SK-N-MC (cell line): ENCODE measurements around the gene FOXP3.
A peak's percentile ranks its signal among the peaks of the same experiment; 100 is the strongest.
"Not testable (repeated sequence)": the region's sequence is repeated elsewhere in the genome, so short reads cannot be mapped to it uniquely, and the experiment has no call there.

ENCODE experiments used
- DNase-seq: peaks from one replicate; pipeline ENCODE4 v3.0.0-alpha.2; 2011; ENCODE audit warnings: low read depth, low spot score
- H3K27ac ChIP-seq: fragments of 200-600 bp; sonication (generic); 2 replicates; pipeline ENCODE4 v1.5.1; 2016; ENCODE audit warnings: mixed run types
- H3K36me3 ChIP-seq: fragments of 200-600 bp; sonication (generic); 2 replicates; pipeline ENCODE4 v1.6.1; 2017; ENCODE audit warnings: antibody characterized with exemption, low read length, mixed read lengths; ENCODE audit not compliant: insufficient read depth
- H3K4me3 ChIP-seq: fragments of 200-600 bp; sonication (generic); 2 replicates; pipeline ENCODE4 v1.5.1; 2016
- H3K9ac ChIP-seq: fragments of 200-600 bp; sonication (generic); 2 replicates; pipeline ENCODE4 v1.8.0; 2017; ENCODE audit warnings: mixed run types, mixed read lengths; ENCODE audit not compliant: insufficient read length
- H3K9me3 ChIP-seq: fragments of 200-600 bp; sonication (generic); 2 replicates; pipeline ENCODE4 v1.6.1; 2017; ENCODE audit warnings: low read depth, mild to moderate bottlenecking, antibody characterized with exemption, low read length, moderate library complexity, mixed read lengths
- EZH2 ChIP-seq: fragments of 200-600 bp; sonication (generic); IDR thresholded peaks from one replicate; pipeline ENCODE4 v1.6.1; 2017; ENCODE audit warnings: antibody characterized with exemption
- FOXP2 ChIP-seq: optimal IDR thresholded peaks from 2 replicates; pipeline ENCODE3; 2011; ENCODE audit warnings: mild to moderate bottlenecking, moderate library complexity; ENCODE audit not compliant: insufficient read depth; ENCODE audit errors: extremely low read length, control extremely low read depth
- POLR2AphosphoS5 ChIP-seq: IDR thresholded peaks from 2 replicates; pipeline ENCODE4 v1.6.1; 2012; ENCODE audit warnings: mild to moderate bottlenecking, low read depth, low read length, borderline replicate concordance

The FOXP3 gene

GRCh38 chrX:49264460-49264859, at the start of gene FOXP3:
Gene FOXP3, minus strand, starts transcription at chrX:49264710. Its CDS starts 6,205 bp downstream, at chrX:49258505.
- TF ChIP-seq EZH2 = no peak
- TF ChIP-seq POLR2AphosphoS5 = no peak
- no peak for TF ChIP-seq FOXP2
- Histone ChIP-seq H3K27ac (no peak within 1 kb of the TSS), H3K36me3 (no peaks in the 10 kb centered on the region), H3K9me3 (no peaks in the 10 kb centered on the region), H3K4me3 (no peak within 1 kb of the TSS), H3K9ac (no peak within 1 kb of the TSS)
- no peak for DNase-seq

- no peak for DNase-seq
- Histone ChIP-seq H3K9me3 (no peaks in the 10 kb centered on the region), H3K4me3 (no peak overlapping the region), H3K9ac (no peak overlapping the region), H3K27ac (no peak overlapping the region), H3K36me3 (no peaks in the 10 kb centered on the region)
- TF ChIP-seq EZH2 = no peak
- TF ChIP-seq POLR2AphosphoS5 = no peak
Observed at GRCh38 chrX:49312176-49312575, 47.7 kb upstream of the FOXP3 start.

GRCh38 chrX:49310371-49310770, 45.9 kb upstream of the FOXP3 start:
- Histone ChIP-seq H3K9me3 (no peaks in the 10 kb centered on the region), H3K9ac (no peak overlapping the region), H3K4me3 (no peak overlapping the region), H3K36me3 (no peaks in the 10 kb centered on the region), H3K27ac (no peak overlapping the region)
- TF ChIP-seq FOXP2 (no peak), EZH2 (no peak), POLR2AphosphoS5 (no peak)
- DNase-seq = no peak

GRCh38 chrX:49309401-49309981, 45.0 kb upstream of the FOXP3 start:
- TF ChIP-seq FOXP2 (no peak), POLR2AphosphoS5 (no peak), EZH2 (no peak)
- Histone ChIP-seq H3K36me3 (no peaks in the 10 kb centered on the region), H3K27ac (no peak overlapping the region), H3K9ac (peak overlapping the region; percentile 32), H3K4me3 (no peak overlapping the region), H3K9me3 (no peaks in the 10 kb centered on the region)
- DNase-seq = no peak

- H3K36me3 ChIP-seq = no peaks in the 10 kb centered on the region
- TF ChIP-seq FOXP2 (no peak), POLR2AphosphoS5 (no peak), EZH2 (no peak)
- DNase-seq = no peak
- no peak overlapping the region for H3K9ac ChIP-seq
- H3K27ac ChIP-seq = no peak overlapping the region
- H3K4me3 ChIP-seq = no peak overlapping the region
- H3K9me3 ChIP-seq = no peaks in the 10 kb centered on the region
Observed at GRCh38 chrX:49308604-49309269, 44.2 kb upstream of the FOXP3 start.

- H3K36me3 ChIP-seq, H3K9me3 ChIP-seq, H3K4me3 ChIP-seq, H3K9ac ChIP-seq, DNase-seq, H3K27ac ChIP-seq: not testable (repeated sequence)
Observed at GRCh38 chrX:49307775-49308174, 43.3 kb upstream of the FOXP3 start.

- DNase-seq = no peak
- Histone ChIP-seq H3K27ac (no peak within 1 kb of the TSS), H3K36me3 (no peaks in the 10 kb centered on the region), H3K4me3 (no peak within 1 kb of the TSS), H3K9ac (no peak within 1 kb of the TSS), H3K9me3 (no peaks in the 10 kb centered on the region)
- TF ChIP-seq POLR2AphosphoS5 (no peak), FOXP2 (no peak), EZH2 (no peak)
Observed at GRCh38 chrX:49303346-49303745, 38.8 kb upstream of the FOXP3 start, which contains the start of gene GAGE10. Gene GAGE10, plus strand, starts transcription at chrX:49303646. Its CDS starts 1,214 bp downstream, at chrX:49304860.

- no peaks in the 10 kb centered on the region for H3K36me3 ChIP-seq
- H3K9me3 ChIP-seq = no peaks in the 10 kb centered on the region
- H3K27ac ChIP-seq = no peak overlapping the region
- no peak overlapping the region for H3K9ac ChIP-seq
- TF ChIP-seq POLR2AphosphoS5 (no peak), EZH2 (no peak), FOXP2 (no peak)
- no peak for DNase-seq
- H3K4me3 ChIP-seq = no peak overlapping the region
Observed at GRCh38 chrX:49300703-49301102, 36.2 kb upstream of the FOXP3 start.

- not testable (repeated sequence) for H3K9me3 ChIP-seq
Observed at GRCh38 chrX:49299293-49299692, 34.8 kb upstream of the FOXP3 start.

More at GRCh38 chrX:49299293-49299692, 34.8 kb upstream of the FOXP3 start:
- DNase-seq, H3K4me3 ChIP-seq, H3K36me3 ChIP-seq, H3K9ac ChIP-seq, H3K27ac ChIP-seq: not testable (repeated sequence)
